Measurements from ENCODE around the gene PPHLN1. TPM values are rescaled to one million over a fixed set of nuclear protein-coding genes. Genes with fewer than 3 reads are reported as not detected.

The PPHLN1 gene, protein sequence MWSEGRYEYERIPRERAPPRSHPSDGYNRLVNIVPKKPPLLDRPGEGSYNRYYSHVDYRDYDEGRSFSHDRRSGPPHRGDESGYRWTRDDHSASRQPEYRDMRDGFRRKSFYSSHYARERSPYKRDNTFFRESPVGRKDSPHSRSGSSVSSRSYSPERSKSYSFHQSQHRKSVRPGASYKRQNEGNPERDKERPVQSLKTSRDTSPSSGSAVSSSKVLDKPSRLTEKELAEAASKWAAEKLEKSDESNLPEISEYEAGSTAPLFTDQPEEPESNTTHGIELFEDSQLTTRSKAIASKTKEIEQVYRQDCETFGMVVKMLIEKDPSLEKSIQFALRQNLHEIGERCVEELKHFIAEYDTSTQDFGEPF
- total RNA-seq: 10 to 100 TPM; 79.9 to 81.3 TPM

DNA sequence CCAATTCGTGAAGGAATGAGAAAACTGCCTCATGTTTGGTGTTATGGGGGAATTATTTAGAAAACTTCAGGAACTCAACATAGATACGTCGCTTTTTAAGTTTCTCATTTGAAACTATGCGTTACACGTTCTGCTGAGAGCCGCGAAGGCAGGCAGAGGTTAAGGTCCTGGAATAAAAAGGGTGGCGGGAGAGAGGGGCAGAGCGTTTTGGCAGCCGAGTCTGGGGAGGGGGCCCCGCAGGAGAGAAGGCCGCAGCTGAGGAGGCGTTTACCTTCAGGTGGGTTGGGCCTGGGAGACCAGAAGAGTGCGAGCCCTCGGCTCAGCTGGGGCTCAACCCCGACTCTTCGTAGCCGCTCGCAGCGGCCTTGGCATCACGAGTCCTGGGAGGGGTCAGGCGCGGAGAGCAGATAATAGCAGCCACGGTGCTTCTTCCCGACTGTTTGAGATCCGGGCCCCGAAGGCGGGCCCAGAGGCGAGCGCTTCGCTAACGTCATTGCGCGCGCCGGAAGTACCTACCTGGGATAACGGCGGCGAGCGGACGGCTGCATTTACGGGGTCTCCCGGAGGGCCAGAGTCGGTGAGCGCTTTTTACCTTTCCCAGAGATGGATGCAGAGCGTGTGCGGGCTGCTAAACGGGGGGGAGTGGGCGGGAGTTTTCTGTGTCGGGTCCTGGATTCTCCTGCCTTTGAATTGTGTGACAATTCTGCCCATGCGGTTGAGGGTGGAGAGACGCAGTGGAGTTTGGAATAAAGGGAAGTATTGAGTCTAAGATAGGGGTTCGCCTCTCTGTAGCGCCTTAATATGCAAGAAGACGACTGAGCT, at the start of gene PPHLN1, which contains the start of gene ZCRB1:
Gene PPHLN1, plus strand, starts transcription at position 515 of the 822 bp plus-strand sequence. CDS start 9,736 bp downstream, outside the sequence.
Gene ZCRB1, minus strand, starts transcription at position 442 of the 822 bp plus-strand sequence. CDS start 1,992 bp downstream, outside the sequence.
- Mint-ChIP-seq H3K27me3 (no peaks in the 10 kb centered on the region), H3K27ac (peak within 1 kb of the TSS; percentile 91), H3K9me3 (no peaks in the 10 kb centered on the region), H3K4me1 (ENCODE audit: low read depth) (peaks cover 39% of the 10 kb centered on the region), H3K4me3 (peak within 1 kb of the TSS; percentile 91), H3K36me3 (peaks cover 15% of the 10 kb centered on the region)
- intact Hi-C loops (cut with micrococcal nuclease): loop anchor here (1.0 to 5.0 kb wide), 8 partner anchors 17 to 227 kb away; no protein-coding TSS in a partner anchor
- DNase-seq: peak; percentile 86
- POLR2A ChIA-PET: interaction anchor here (1.6 kb wide), 1 partner anchor 19 kb away, joined by 3 read pairs; no protein-coding TSS in a partner anchor
- CTCF ChIA-PET: interaction anchor here (0.7 to 2.8 kb wide), 3 partner anchors 10 to 90 kb away, joined by 3 to 8 read pairs (median 4); no protein-coding TSS in a partner anchor

DNA sequence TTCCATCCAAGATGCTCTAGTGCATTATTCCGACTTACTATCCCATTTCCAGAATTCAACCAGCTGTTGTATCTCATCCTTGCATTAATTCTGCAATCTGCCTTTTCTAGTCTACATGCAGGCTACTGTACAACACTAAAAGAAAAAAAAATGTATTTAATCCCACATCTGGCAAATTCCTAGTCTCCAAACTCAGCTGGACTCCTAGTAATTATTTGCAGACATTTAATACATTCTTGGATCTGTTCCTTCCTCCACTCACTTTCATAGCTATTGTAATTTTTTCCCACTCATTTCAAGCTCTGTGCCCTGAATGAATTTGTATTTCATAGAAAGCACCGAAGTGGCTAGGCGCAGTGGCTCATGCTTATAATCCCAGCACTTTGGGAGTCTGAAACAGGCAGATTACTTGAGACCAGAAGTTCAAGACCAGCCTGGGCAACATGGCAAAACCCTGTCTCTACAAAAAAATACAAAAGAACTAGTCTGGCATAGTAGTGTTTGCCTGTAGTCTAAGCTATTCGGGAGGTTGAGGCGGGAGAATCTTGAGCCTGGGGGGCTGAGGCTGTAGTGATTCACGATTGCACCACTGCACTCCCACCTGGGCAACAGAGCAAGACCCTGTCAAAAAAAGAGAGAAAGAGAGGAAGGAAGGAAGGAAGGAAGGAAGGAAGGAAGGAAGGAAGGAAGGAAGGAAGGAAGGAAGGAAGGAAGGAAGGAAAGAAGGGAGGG, 48.4 kb upstream of the PPHLN1 start:
- H3K9me3 Mint-ChIP-seq: peaks cover 1% of the 10 kb centered on the region
- H3K4me3 Mint-ChIP-seq: no peak overlapping the region
- no peaks in the 10 kb centered on the region for H3K4me1 Mint-ChIP-seq (ENCODE audit: low read depth)
- POLR2A ChIA-PET: no interaction called here
- CTCF ChIA-PET: interaction anchor here (0.6 kb wide), 1 partner anchor 120 kb away, joined by 3 read pairs; no protein-coding TSS in a partner anchor
- no peak for DNase-seq
- H3K27me3 Mint-ChIP-seq: peaks cover 6% of the 10 kb centered on the region
- intact Hi-C loops (cut with micrococcal nuclease): no loop called here
- H3K36me3 Mint-ChIP-seq: peaks cover 1% of the 10 kb centered on the region
- H3K27ac Mint-ChIP-seq: no peak overlapping the region

DNA sequence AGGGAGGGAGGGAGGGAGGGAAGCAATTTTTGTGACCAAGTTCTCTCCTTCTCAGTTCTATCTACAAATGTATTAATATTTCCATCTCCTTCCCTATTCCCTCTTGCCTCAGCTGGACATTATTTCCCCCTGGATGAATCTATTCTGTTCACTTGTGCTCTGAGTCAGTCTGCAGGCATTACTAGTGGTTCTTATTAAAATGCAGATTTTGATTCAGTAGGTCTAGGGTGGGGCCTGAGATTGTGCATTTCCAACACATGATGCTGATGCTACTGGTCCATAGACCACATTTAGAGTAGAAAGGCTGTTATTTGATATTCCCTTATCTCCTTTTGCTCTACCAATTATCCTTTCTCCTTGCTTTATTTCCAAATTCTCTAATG, 47.8 kb upstream of the PPHLN1 start:
- DNase-seq: no peak
- Mint-ChIP-seq H3K27me3 (peaks cover 1% of the 10 kb centered on the region), H3K9me3 (no peaks in the 10 kb centered on the region), H3K27ac (no peak overlapping the region), H3K4me3 (no peak overlapping the region), H3K36me3 (peaks cover 1% of the 10 kb centered on the region), H3K4me1 (ENCODE audit: low read depth) (no peaks in the 10 kb centered on the region)
- intact Hi-C loops (cut with micrococcal nuclease): no loop called here
- ChIA-PET CTCF (no interaction called here), POLR2A (no interaction called here)

DNA sequence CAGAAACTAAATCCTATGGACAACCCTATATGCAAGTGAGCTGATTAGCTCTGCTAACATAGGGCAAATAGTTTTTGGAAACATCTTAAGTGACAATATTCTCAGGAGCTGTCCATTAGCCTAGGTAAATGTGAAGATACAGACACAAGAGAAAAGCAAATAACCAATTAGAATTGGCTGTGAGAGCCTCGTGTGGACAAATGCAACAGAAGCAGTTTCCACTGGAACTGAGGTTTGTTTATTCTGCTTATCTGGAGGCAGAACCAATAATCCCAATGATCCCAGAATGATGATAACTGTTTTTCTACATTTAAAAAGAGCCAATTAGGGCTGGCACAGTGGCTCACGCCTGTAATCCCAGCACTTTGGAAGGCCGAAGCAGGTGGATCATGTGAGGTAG, 44.7 kb upstream of the PPHLN1 start:
- ChIA-PET POLR2A (no interaction called here), CTCF (interaction anchor here (0.8 to 1.4 kb wide), 2 partner anchors 25 to 51 kb away, joined by 4 read pairs; no protein-coding TSS in a partner anchor)
- Mint-ChIP-seq H3K9me3 (no peaks in the 10 kb centered on the region), H3K36me3 (peaks cover 1% of the 10 kb centered on the region), H3K27ac (no peak overlapping the region), H3K4me1 (ENCODE audit: low read depth) (peaks cover 2% of the 10 kb centered on the region), H3K4me3 (no peak overlapping the region), H3K27me3 (peaks cover 1% of the 10 kb centered on the region)
- intact Hi-C loops (cut with micrococcal nuclease): no loop called here
- DNase-seq: no peak

DNA sequence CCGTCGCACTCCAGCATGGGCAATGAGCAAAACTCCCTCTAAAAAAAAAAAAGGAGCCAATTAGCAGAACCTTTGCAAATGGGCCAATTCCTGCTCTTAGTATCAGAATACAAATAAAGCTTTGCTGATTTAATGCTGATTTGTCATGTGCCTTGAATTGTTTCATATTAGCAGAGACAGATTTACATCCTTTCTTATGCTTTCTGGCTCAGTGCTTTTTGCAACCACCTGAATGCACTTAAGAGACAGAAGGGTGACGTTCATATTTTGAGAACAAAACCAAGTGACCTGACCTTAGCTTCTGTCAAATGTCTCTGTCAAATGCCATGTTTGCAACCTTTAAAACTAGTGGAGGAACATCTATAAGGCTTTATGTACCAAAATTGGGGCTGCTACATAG, 44.1 kb upstream of the PPHLN1 start:
- ChIA-PET POLR2A (no interaction called here), CTCF (interaction anchor here (0.8 to 1.4 kb wide), 2 partner anchors 26 to 50 kb away, joined by 4 read pairs; no protein-coding TSS in a partner anchor)
- peaks cover 2% of the 10 kb centered on the region for H3K4me1 Mint-ChIP-seq (ENCODE audit: low read depth)
- no peak for DNase-seq
- H3K27ac Mint-ChIP-seq: no peak overlapping the region
- no peaks in the 10 kb centered on the region for H3K9me3 Mint-ChIP-seq
- H3K4me3 Mint-ChIP-seq: no peak overlapping the region
- H3K27me3 Mint-ChIP-seq: peaks cover 1% of the 10 kb centered on the region
- intact Hi-C loops (cut with micrococcal nuclease): no loop called here
- H3K36me3 Mint-ChIP-seq: peaks cover 1% of the 10 kb centered on the region

DNA sequence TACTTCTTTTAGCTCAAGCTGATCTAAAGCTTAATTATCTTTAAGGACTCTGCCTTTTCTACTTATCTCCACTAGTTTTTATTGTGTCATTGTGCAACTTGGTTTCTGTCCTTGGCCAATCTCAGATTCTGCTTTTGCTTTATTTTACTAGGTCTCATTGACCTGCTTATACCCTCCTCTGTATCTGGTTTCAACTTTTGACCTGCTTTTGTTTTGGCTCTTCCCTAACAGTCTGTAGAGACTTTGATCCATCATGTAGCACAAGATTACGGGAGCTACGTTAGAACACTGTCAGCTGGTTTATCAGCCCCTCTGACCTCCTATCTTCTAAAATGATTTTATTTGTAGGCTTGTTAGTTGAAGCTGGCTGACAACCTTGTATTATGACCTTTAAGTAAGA, 43.7 kb upstream of the PPHLN1 start:
- ChIA-PET POLR2A (no interaction called here), CTCF (interaction anchor here (0.8 to 1.4 kb wide), 2 partner anchors 26 to 50 kb away, joined by 4 read pairs; no protein-coding TSS in a partner anchor)
- no peak for DNase-seq
- Mint-ChIP-seq H3K27ac (no peak overlapping the region), H3K27me3 (peaks cover 1% of the 10 kb centered on the region), H3K4me1 (ENCODE audit: low read depth) (peaks cover 2% of the 10 kb centered on the region), H3K9me3 (no peaks in the 10 kb centered on the region), H3K4me3 (no peak overlapping the region), H3K36me3 (peaks cover 1% of the 10 kb centered on the region)
- intact Hi-C loops (cut with micrococcal nuclease): no loop called here

DNA sequence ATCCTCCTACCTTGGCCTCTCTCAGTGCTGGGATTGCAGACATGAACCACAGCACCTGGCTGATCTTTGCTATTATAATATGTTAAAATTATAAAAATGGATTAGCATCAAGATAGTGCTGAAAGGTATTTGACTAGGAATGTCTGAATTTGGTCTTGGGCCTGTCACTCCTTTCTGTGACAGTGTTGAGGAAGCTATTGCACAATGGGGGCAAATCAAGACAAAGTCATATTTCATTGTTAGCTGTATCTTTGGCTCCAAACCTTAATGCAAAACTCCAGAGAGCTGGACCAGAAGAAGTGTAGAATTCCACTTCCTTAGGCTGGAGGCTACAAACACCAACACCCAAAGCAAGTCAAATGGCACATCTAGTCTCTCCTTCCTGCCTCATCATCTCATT, 42.2 kb upstream of the PPHLN1 start:
- CTCF ChIA-PET: interaction anchor here (1.1 kb wide), 1 partner anchor 44 kb away, joined by 5 read pairs; no protein-coding TSS in a partner anchor
- no peak overlapping the region for H3K4me3 Mint-ChIP-seq
- peaks cover under 1% of the 10 kb centered on the region for H3K36me3 Mint-ChIP-seq
- no peak overlapping the region for H3K27ac Mint-ChIP-seq
- intact Hi-C loops (cut with micrococcal nuclease): no loop called here
- H3K27me3 Mint-ChIP-seq: peaks cover 4% of the 10 kb centered on the region
- peaks cover 2% of the 10 kb centered on the region for H3K4me1 Mint-ChIP-seq (ENCODE audit: low read depth)
- DNase-seq: no peak
- POLR2A ChIA-PET: no interaction called here
- H3K9me3 Mint-ChIP-seq: no peaks in the 10 kb centered on the region

DNA sequence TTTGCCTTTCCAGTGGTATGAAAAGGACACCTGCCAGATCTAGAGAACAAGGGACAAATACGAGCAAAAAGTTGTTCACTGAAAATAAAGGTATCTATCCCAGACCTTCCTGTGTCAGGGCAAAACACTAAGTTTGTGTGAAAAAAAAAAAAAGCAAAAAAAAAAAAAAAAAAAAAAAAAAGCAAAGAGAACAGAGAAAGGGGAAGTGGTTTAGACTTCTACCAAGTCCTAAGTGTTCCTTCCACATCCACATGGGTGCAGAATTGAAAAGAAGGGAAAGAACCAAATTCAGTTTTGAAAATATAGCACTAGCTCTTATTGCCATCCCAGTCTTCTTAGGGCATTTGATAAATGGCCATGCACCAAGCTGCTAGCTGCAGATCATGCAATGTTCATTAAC, 41.8 kb upstream of the PPHLN1 start:
- H3K36me3 Mint-ChIP-seq: no peaks in the 10 kb centered on the region
- H3K27me3 Mint-ChIP-seq: peaks cover 4% of the 10 kb centered on the region
- CTCF ChIA-PET: interaction anchor here (1.1 kb wide), 1 partner anchor 44 kb away, joined by 5 read pairs; no protein-coding TSS in a partner anchor
- DNase-seq: no peak
- intact Hi-C loops (cut with micrococcal nuclease): no loop called here
- peaks cover 2% of the 10 kb centered on the region for H3K4me1 Mint-ChIP-seq (ENCODE audit: low read depth)
- no peaks in the 10 kb centered on the region for H3K9me3 Mint-ChIP-seq
- H3K4me3 Mint-ChIP-seq: no peak overlapping the region
- no peak overlapping the region for H3K27ac Mint-ChIP-seq
- POLR2A ChIA-PET: no interaction called here

DNA sequence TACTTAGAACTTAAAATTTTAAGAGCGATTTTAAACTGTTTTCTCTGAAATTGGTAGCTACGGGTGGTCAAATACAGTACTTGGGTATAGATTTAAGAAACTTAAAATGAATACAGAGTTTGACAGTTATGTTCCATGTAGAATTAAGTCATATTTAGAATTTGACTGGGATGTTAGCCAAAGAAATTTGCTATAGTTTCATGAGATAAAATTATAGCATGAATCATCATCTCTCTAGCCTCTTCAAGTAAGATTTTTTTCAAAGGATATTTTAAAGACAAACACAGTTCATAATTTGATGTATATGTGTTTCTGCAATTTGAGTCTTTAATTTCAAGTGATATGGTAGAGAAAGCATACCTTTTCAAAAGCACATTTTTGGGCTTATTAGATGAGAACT, 41.1 kb upstream of the PPHLN1 start:
- Mint-ChIP-seq H3K27ac (no peak overlapping the region), H3K4me3 (no peak overlapping the region), H3K36me3 (no peaks in the 10 kb centered on the region), H3K4me1 (ENCODE audit: low read depth) (peaks cover 2% of the 10 kb centered on the region), H3K9me3 (no peaks in the 10 kb centered on the region), H3K27me3 (peaks cover 4% of the 10 kb centered on the region)
- ChIA-PET POLR2A (no interaction called here), CTCF (interaction anchor here (0.9 to 1.1 kb wide), 2 partner anchors 11 to 45 kb away, joined by 4 to 5 read pairs; no protein-coding TSS in a partner anchor)
- intact Hi-C loops (cut with micrococcal nuclease): no loop called here
- DNase-seq: no peak

DNA sequence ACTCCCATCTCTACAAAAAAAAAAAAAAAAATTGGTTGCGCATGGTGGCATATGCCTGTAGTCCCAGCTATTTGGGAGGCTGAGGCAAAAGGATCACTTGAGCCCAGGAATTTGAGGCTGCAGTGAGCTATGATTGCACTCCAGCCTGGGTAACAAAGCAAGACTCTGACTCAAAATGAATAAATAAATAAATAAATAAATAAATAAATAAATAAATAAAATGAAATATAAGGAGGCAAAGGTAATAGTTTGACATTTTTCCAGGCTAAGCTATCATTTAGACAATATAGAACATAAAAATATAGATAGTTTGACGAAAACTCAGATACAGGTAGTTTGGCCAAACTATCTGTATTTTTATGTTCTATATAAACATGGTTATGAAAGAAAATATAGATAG, 40.5 kb upstream of the PPHLN1 start:
- no peak overlapping the region for H3K27ac Mint-ChIP-seq
- no peaks in the 10 kb centered on the region for H3K9me3 Mint-ChIP-seq
- POLR2A ChIA-PET: no interaction called here
- CTCF ChIA-PET: interaction anchor here (0.9 kb wide), 1 partner anchor 11 kb away, joined by 4 read pairs; no protein-coding TSS in a partner anchor
- H3K27me3 Mint-ChIP-seq: peaks cover 4% of the 10 kb centered on the region
- no peaks in the 10 kb centered on the region for H3K36me3 Mint-ChIP-seq
- no peak overlapping the region for H3K4me3 Mint-ChIP-seq
- intact Hi-C loops (cut with micrococcal nuclease): no loop called here
- H3K4me1 Mint-ChIP-seq (ENCODE audit: low read depth): peaks cover 2% of the 10 kb centered on the region
- no peak for DNase-seq

DNA sequence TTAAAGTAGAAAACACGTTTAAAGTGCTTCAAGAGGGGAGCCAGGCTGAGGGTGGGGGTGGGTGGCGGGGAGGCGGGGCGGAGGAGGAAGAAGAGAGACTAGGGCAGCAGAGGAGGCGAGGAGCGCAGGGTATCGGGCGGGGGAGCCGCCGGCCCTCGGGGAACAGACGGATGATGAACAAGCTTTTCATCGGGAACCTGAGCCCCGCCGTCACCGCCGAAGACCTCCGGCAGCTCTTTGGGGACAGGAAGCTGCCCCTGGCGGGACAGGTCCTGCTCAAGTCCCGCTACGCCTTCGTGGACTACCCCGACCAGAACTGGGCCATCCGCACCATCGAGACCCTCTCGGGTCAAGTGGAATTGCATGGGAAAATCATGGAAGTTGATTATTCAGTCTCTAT, 39.2 kb upstream of the PPHLN1 start:
- H3K36me3 Mint-ChIP-seq: no peaks in the 10 kb centered on the region
- no peak overlapping the region for H3K4me3 Mint-ChIP-seq
- H3K27ac Mint-ChIP-seq: no peak overlapping the region
- no peak for DNase-seq
- H3K27me3 Mint-ChIP-seq: peaks cover 4% of the 10 kb centered on the region
- peaks cover 2% of the 10 kb centered on the region for H3K4me1 Mint-ChIP-seq (ENCODE audit: low read depth)
- ChIA-PET POLR2A (no interaction called here), CTCF (no interaction called here)
- intact Hi-C loops (cut with micrococcal nuclease): no loop called here
- H3K9me3 Mint-ChIP-seq: no peaks in the 10 kb centered on the region
